GM19397 (cell line): ENCODE results near the gene SLC66A2.
"Not testable (repeated sequence)": the region's sequence is repeated elsewhere in the genome, so short reads cannot be mapped to it uniquely, and the experiment has no call there.

Source experiments
- ATAC-seq: cut with Tn5 transposase; IDR thresholded peaks from one replicate; pipeline ENCODE4 v1.9.1; 2021; ENCODE audit warnings: mild to moderate bottlenecking, moderate library complexity; ENCODE audit not compliant: unreplicated experiment

The SLC66A2 gene

GRCh38 chr18:79971211-79971952 is 19.9 kb upstream of the SLC66A2 start:
- ATAC-seq, result no peak

GRCh38 chr18:79970419-79971133 is 19.1 kb upstream of the SLC66A2 start:
- no peak for ATAC-seq

GRCh38 chr18:79965119-79965902 is 13.9 kb upstream of the SLC66A2 start:
- ATAC-seq, result no peak

GRCh38 chr18:79964330-79965118 is 13.1 kb upstream of the SLC66A2 start, which contains the start of gene HSBP1L1:
TSS of gene HSBP1L1 (plus strand) at chr18:79964643. CDS start at chr18:79964736, 93 bp downstream.
- peak; percentile 64 for ATAC-seq

GRCh38 chr18:79963658-79964329 is 12.3 kb upstream of the SLC66A2 start:
- ATAC-seq, result no peak

- peak; percentile 48 for ATAC-seq
Measured at GRCh38 chr18:79962835-79963657, 11.6 kb upstream of the SLC66A2 start.

- ATAC-seq, result no peak
Measured at GRCh38 chr18:79962311-79962710, 10.9 kb upstream of the SLC66A2 start.

- ATAC-seq, result no peak
Measured at GRCh38 chr18:79961527-79962291, 10.3 kb upstream of the SLC66A2 start.

- no peak for ATAC-seq
Measured at GRCh38 chr18:79960921-79961526, 9.6 kb upstream of the SLC66A2 start.

GRCh38 chr18:79960161-79960801 is 8.8 kb upstream of the SLC66A2 start:
- ATAC-seq, result not testable (repeated sequence)

GRCh38 chr18:79958981-79959380 is 7.5 kb upstream of the SLC66A2 start:
- ATAC-seq, result no peak

GRCh38 chr18:79956276-79956675 is 4.8 kb upstream of the SLC66A2 start:
- ATAC-seq, result no peak

- no peak for ATAC-seq
Measured at GRCh38 chr18:79955302-79956075, 4.0 kb upstream of the SLC66A2 start.

GRCh38 chr18:79954791-79955190 is 3.3 kb upstream of the SLC66A2 start:
- ATAC-seq, result no peak

- no peak for ATAC-seq
Measured at GRCh38 chr18:79953971-79954651, 2.7 kb upstream of the SLC66A2 start.

GRCh38 chr18:79952996-79953559 is 1.6 kb upstream of the SLC66A2 start:
- ATAC-seq, result no peak
